K562 (cell line): ENCODE data around the gene TMPRSS6. TPM values are rescaled to one million over a fixed set of nuclear protein-coding genes. Genes with fewer than 3 reads are reported as not detected.

Experiments used
- ATAC-seq: fragments of 200-7000 bp; cut with Tn5 transposase; 3 replicates; pipeline ENCODE4 v1.9.1; 2020; ENCODE audit warnings: moderate library complexity
- BruUV-seq: library from RNA; stranded (reverse); fragments of 400-500 nt; replicated peaks from 2 replicates; lab custom pipeline; 2021; lab: Mats Ljungman, UMichigan
- CTCF ChIA-PET: fragments of 300-600 bp; formaldehyde crosslinking; extraction: SDS; loops from one replicate; lab custom pipeline; 2021; ENCODE audit warnings: low intra/inter-chr PET ratio; lab: Yijun Ruan, JAX
- POLR2A ChIA-PET: fragments of 300-600, 350-650 bp; sonication (Branson Sonifier 250); formaldehyde crosslinking; extraction: SDS; loops from one replicate; lab custom pipeline; 2021; ENCODE audit warnings: antibody characterized with exemption, inconsistent platforms; lab: Yijun Ruan, JAX
- DNase-seq, 4 experiments: peaks; one replicate each; pipeline versions ENCODE4 v3.0.0 to v3.0.0-alpha.2; 2011 to 2018; ENCODE audit warnings: low spot score in 3 of 4, mixed read lengths in 3 of 4; ENCODE audit errors: extremely low read depth in 1 of 4
- FAIRE-seq: peaks from 2 replicates; lab custom pipeline; 2011; peaks lifted over from hg19 to GRCh38; lab: Jason Lieb, UNC
- H2AFZ ChIP-seq: 2 replicates; pipeline ENCODE4 v1.6.0; 2011; ENCODE audit warnings: low read depth, low read length, control low read depth, inconsistent platforms
- H3K27ac ChIP-seq: fragments of 200-600 bp; 3 replicates; pipeline ENCODE4 v1.8.0; 2011; ENCODE audit warnings: low read depth, mild to moderate bottlenecking, control low read depth, inconsistent platforms, low read length, moderate library complexity, mixed read lengths; ENCODE audit errors: extremely low read depth
- H3K27me3 ChIP-seq, 2 experiments: fragments of 300-600 bp in 1 of 2; 2 replicates in 1 of 2; 3 replicates in 1 of 2; pipeline versions ENCODE4 v1.6.0 to v1.8.0; 2011; ENCODE audit warnings: inconsistent platforms in 2 of 2, low read length in 2 of 2, mild to moderate bottlenecking in 1 of 2, mixed read lengths in 1 of 2, moderate library complexity in 1 of 2; ENCODE audit not compliant: control insufficient read depth in 2 of 2, insufficient read depth in 2 of 2
- H3K36me3 ChIP-seq: fragments of 300-600 bp; 3 replicates; pipeline ENCODE4 v1.8.0; 2011; ENCODE audit warnings: mild to moderate bottlenecking, low read length, inconsistent platforms; ENCODE audit not compliant: control insufficient read depth, insufficient read depth
- H3K4me1 ChIP-seq, 2 experiments: fragments of 200-600 bp in 1 of 2; replicated peaks in 1 of 2; 2 replicates in 1 of 2; 3 replicates in 1 of 2; pipeline versions ENCODE4 v1.5.1 to v1.8.0; 2011; ENCODE audit warnings: inconsistent platforms in 2 of 2, low read length in 2 of 2, mild to moderate bottlenecking in 1 of 2, mixed read lengths in 1 of 2, moderate library complexity in 1 of 2; ENCODE audit not compliant: control insufficient read depth in 2 of 2, insufficient read depth in 2 of 2
- H3K4me2 ChIP-seq: 2 replicates; pipeline ENCODE4 v1.6.1; 2011; ENCODE audit warnings: low read length, control low read depth, inconsistent platforms, mixed read lengths; ENCODE audit not compliant: insufficient read depth
- H3K4me3 ChIP-seq: fragments of 200-600 bp; sonication (generic), shearing (Covaris generic); 2 replicates; pipeline ENCODE4 v1.5.1; 2016; ENCODE audit warnings: control low read depth, inconsistent platforms
- H3K79me2 ChIP-seq: fragments of 200-600 bp; 3 replicates; pipeline ENCODE4 v1.8.0; 2011; ENCODE audit warnings: low read length, inconsistent platforms; ENCODE audit not compliant: control insufficient read depth, insufficient read depth
- H3K9ac ChIP-seq, 2 experiments: 2 replicates each; pipeline versions ENCODE4 v1.6.0 to v1.6.1; 2011; ENCODE audit warnings: low read depth in 2 of 2, low read length in 2 of 2, control low read depth in 1 of 2, inconsistent platforms in 1 of 2, mild to moderate bottlenecking in 1 of 2, mixed read lengths in 1 of 2; ENCODE audit not compliant: insufficient read depth in 1 of 2
- H3K9me1 ChIP-seq: one replicate; pipeline ENCODE4 v1.6.0; 2011; ENCODE audit warnings: inconsistent platforms, mild to moderate bottlenecking, low read length, moderate library complexity; ENCODE audit not compliant: control insufficient read depth, insufficient read depth
- H3K9me3 ChIP-seq: replicated peaks from 2 replicates; pipeline ENCODE4 v1.5.1; 2011; ENCODE audit warnings: low read depth, low read length, inconsistent platforms; ENCODE audit not compliant: control insufficient read depth, insufficient read depth
- H4K20me1 ChIP-seq: replicated peaks from 2 replicates; pipeline ENCODE4 v1.6.1; 2011; ENCODE audit warnings: low read length, inconsistent platforms, mixed read lengths; ENCODE audit not compliant: control insufficient read depth, insufficient read depth
- HMGN3 ChIP-seq: IDR thresholded peaks from 2 replicates; pipeline ENCODE4 v1.6.1; 2011; ENCODE audit warnings: borderline replicate concordance, low read depth, mild to moderate bottlenecking, mixed read lengths, low read length; ENCODE audit not compliant: insufficient read length; ENCODE audit errors: extremely low read depth
- TCF7 ChIP-seq: sonication (generic); IDR thresholded peaks from 2 replicates; pipeline ENCODE4 v1.6.1; 2016; ENCODE audit warnings: antibody characterized with exemption, borderline replicate concordance
- ZFP36 ChIP-seq: fragments of 150-350 bp; IDR thresholded peaks from 2 replicates; pipeline ENCODE4 v1.6.1; 2018; ENCODE audit warnings: low read length, low read depth; ENCODE audit not compliant: partially characterized antibody
- ZKSCAN3 ChIP-seq: fragments of 250-450 bp; sonication (Bioruptor Pico); IDR thresholded peaks from 2 replicates; pipeline ENCODE4 v1.4.0; 2020
- ZNF717 ChIP-seq: fragments of 250-450 bp; sonication (Bioruptor Pico); IDR thresholded peaks from 2 replicates; pipeline ENCODE4 v1.5.0; 2021
- WGBS: fragments of 100-300 bp; shearing (Covaris generic); methylation state at CpG from one replicate; pipeline ENCODE4 v1.1.6; 2016; ENCODE audit warnings: low coverage, mixed read lengths; ENCODE audit not compliant: insufficient coverage; ENCODE audit errors: missing lambda C conversion rate; 5-methylcytosine and 5-hydroxymethylcytosine counted together
- in situ Hi-C: fragments of 300-500 bp; cut with MboI; formaldehyde crosslinking; loops from 4 replicates; pipeline ENCODE4 v1.15.0; 2018; ENCODE audit warnings: inconsistent platforms, mixed read lengths
- intact Hi-C: fragments of 100-400 bp; cut with micrococcal nuclease; formaldehyde crosslinking; loops from 2 replicates; pipeline ENCODE4 v1.14.2; 2022
- polyA plus RNA-seq, 8 experiments: library from polyadenylated mRNA; depleted of rRNA in 4 of 8; stranded (reverse) in 5 of 8; unstranded in 3 of 8; fragments of >200 nt; fragmentation: Nextera tagmentation in 2 of 8; fragmentation: Illumina TruSeq in 1 of 8; extraction: Ambion mirVana in 2 of 8; extraction: Trizol in 1 of 8; gene quantifications; 2 replicates each; pipeline versions ENCODE4 v1.2.1 to v1.2.3, GENCODE V29; 2011 to 2014; ENCODE audit warnings: inconsistent platforms in 1 of 8, missing spikeins in 1 of 8
- total RNA-seq, 7 experiments: library from RNA; depleted of rRNA in 6 of 7; stranded (reverse); fragments of >200 nt in 6 of 7; fragmentation: Illumina TruSeq in 2 of 7; extraction: Trizol in 2 of 7; gene quantifications; 2 replicates each; pipeline versions ENCODE4 v1.2.1 to v1.2.3, GENCODE V29; 2011 to 2021; ENCODE audit warnings: low replicate concordance in 1 of 7
- TF ChIP-seq, protein P1 (sequence below): sonication (generic); formaldehyde crosslinking; IDR thresholded peaks from 2 replicates; pipeline ENCODE4 v1.5.0; 2020; ENCODE audit warnings: missing genetic modification reagents
- TF ChIP-seq, protein P2 (sequence below): sonication (generic); formaldehyde crosslinking; IDR thresholded peaks from 2 replicates; pipeline ENCODE4 v1.9.0; 2022; ENCODE audit warnings: mild to moderate bottlenecking, missing genetic modification reagents
- TF ChIP-seq, protein P3 (sequence below), 2 experiments: IDR thresholded peaks in 1 of 2; conservative IDR thresholded peaks in 1 of 2; 2 replicates each; pipeline ENCODE4 v1.6.1; 2016; ENCODE audit warnings: low read depth in 2 of 2, mild to moderate bottlenecking in 1 of 2, missing compliant biosample characterization in 1 of 2, missing genetic modification characterization in 1 of 2, moderate library complexity in 1 of 2
- TF ChIP-seq, protein P4 (sequence below): fragments of 450-650 bp; formaldehyde crosslinking; IDR thresholded peaks from 2 replicates; pipeline ENCODE4 v1.4.0; 2022; ENCODE audit warnings: missing genetic modification characterization

Gene TMPRSS6
- total and polyA plus RNA-seq, 9 of the 15 experiments (the other 6 are each of a cell fraction or from before 2014, with no cell fraction given) = 0.03 TPM; not detected in 8

DNA sequence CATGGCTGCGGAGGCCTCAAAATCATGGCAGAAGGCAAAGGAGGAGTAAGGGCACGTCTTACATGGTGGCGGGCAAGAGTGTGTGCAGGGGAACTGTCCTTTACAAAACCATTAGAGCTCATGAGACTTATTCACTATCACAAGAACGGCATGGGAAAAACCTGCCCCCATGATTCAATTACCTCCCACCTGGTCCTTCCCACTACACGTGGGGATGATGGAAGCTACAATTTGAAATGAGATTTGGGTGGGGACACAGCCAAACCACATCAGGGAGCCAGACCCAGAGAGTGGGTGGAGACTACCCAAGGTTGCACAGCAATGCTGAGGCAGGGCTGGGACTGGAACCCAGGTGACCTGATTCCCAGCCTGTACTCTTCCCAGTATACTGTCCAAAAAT lies 8.6 kb upstream of the TMPRSS6 start:
- POLR2A ChIA-PET = no interaction called here
- 0% methylated on average over 4 of the region's 5 CpGs for WGBS

DNA sequence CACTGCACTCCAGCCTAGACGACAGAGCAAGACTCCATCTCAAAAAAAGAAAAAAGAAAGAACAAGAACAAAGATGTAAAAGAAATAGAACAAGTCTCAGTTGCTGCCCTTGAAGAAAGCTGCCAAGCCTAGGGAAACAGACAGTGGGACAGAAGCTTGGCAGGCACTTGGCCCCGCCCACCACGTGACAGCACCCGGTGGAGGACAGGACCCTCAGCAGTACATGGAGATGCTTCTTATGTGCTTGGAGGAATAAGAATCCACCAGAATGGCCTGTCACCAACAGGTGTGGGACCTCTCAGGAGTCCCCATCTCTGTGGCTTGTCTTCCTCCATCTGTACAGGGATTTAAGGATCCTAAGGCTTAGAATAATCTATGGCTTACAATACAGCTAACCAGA lies 7.6 kb upstream of the TMPRSS6 start:
- ATAC-seq (no peak), FAIRE-seq (no peak), DNase-seq (no peak)
- Histone ChIP-seq H3K9ac (no peak overlapping the region), H3K9me3 (no peaks in the 10 kb centered on the region; the same call in 1 of the 2 replicates), H3K36me3 (no peaks in the 10 kb centered on the region), H3K4me3 (no peak overlapping the region), H3K4me2 (no peak overlapping the region), H3K79me2 (no peaks in the 10 kb centered on the region), H3K27me3 (peaks cover 2 to 51% of the 10 kb centered on the region in 2 experiments; a peak in 2 of 5 replicates), H2AFZ (no peak overlapping the region), H4K20me1 (no peaks in the 10 kb centered on the region), H3K9me1 (no peaks in the 10 kb centered on the region), H3K27ac (no peak overlapping the region), H3K4me1 (no peaks in the 10 kb centered on the region)
- in situ Hi-C loops = no loop called here
- WGBS = 0% methylated on average over 3 of the region's 4 CpGs
- ChIA-PET CTCF (no interaction called here), POLR2A (no interaction called here)
- intact Hi-C loops = no loop called here
- BruUV-seq = no TSS peak
- no peak for TF ChIP-seq ZFP36
- TF ChIP-seq ZNF717 (CRISPR knock-in tag) = no peak
- TF ChIP-seq, protein P1, sequence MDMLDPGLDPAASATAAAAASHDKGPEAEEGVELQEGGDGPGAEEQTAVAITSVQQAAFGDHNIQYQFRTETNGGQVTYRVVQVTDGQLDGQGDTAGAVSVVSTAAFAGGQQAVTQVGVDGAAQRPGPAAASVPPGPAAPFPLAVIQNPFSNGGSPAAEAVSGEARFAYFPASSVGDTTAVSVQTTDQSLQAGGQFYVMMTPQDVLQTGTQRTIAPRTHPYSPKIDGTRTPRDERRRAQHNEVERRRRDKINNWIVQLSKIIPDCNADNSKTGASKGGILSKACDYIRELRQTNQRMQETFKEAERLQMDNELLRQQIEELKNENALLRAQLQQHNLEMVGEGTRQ = peak; percentile 34; the same call in 1 of the 2 replicates
- TF ChIP-seq TCF7 = no peak
- TF ChIP-seq, protein P2, sequence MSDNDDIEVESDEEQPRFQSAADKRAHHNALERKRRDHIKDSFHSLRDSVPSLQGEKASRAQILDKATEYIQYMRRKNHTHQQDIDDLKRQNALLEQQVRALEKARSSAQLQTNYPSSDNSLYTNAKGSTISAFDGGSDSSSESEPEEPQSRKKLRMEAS = no peak
- TF ChIP-seq, protein P3, sequence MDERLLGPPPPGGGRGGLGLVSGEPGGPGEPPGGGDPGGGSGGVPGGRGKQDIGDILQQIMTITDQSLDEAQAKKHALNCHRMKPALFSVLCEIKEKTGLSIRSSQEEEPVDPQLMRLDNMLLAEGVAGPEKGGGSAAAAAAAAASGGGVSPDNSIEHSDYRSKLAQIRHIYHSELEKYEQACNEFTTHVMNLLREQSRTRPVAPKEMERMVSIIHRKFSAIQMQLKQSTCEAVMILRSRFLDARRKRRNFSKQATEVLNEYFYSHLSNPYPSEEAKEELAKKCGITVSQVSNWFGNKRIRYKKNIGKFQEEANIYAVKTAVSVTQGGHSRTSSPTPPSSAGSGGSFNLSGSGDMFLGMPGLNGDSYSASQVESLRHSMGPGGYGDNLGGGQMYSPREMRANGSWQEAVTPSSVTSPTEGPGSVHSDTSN (CRISPR knock-in tag; IDR thresholded peaks at IDR 0.05; ENCODE audit: low read depth) = no peak
- TF ChIP-seq, protein P3 (tag; conservative IDR thresholded peaks at IDR 0.05; ENCODE audit: low read depth) = no peak
- TF ChIP-seq HMGN3 = no peak
- TF ChIP-seq, protein P4, sequence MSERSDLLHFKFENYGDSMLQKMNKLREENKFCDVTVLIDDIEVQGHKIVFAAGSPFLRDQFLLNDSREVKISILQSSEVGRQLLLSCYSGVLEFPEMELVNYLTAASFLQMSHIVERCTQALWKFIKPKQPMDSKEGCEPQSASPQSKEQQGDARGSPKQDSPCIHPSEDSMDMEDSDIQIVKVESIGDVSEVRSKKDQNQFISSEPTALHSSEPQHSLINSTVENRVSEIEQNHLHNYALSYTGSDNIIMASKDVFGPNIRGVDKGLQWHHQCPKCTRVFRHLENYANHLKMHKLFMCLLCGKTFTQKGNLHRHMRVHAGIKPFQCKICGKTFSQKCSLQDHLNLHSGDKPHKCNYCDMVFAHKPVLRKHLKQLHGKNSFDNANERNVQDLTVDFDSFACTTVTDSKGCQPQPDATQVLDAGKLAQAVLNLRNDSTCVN (CRISPR knock-in tag) = no peak

More for the DNA sequence above, 8.6 kb upstream of the TMPRSS6 start:
- H3K4me3 ChIP-seq = no peak overlapping the region
- CTCF ChIA-PET = no interaction called here
- no peak overlapping the region for H3K9ac ChIP-seq
- no peaks in the 10 kb centered on the region for H3K4me1 ChIP-seq
- in situ Hi-C loops (no loop called here), intact Hi-C loops (no loop called here)
- no TSS peak for BruUV-seq
- H3K4me2 ChIP-seq = no peak overlapping the region
- H4K20me1 ChIP-seq = no peaks in the 10 kb centered on the region
- TF ChIP-seq ZKSCAN3 (CRISPR knock-in tag) = no peak
- TF ChIP-seq ZFP36 = peak; percentile 50
- no peaks in the 10 kb centered on the region; the same call in 1 of the 2 replicates for H3K9me3 ChIP-seq
- no peak for DNase-seq
- H2AFZ ChIP-seq = no peak overlapping the region
- no peaks in the 10 kb centered on the region for H3K79me2 ChIP-seq
- peaks cover 2 to 42% of the 10 kb centered on the region in 2 experiments; a peak in 2 of 5 replicates for H3K27me3 ChIP-seq
- no peak overlapping the region for H3K27ac ChIP-seq
- no peak for ATAC-seq
- FAIRE-seq = no peak
- H3K9me1 ChIP-seq = no peaks in the 10 kb centered on the region
- no peaks in the 10 kb centered on the region for H3K36me3 ChIP-seq
